Muscle of arm (tissue), 14 donors: ENCODE data around the gene TPST2. TPM values are rescaled to one million over a fixed set of nuclear protein-coding genes. Genes with fewer than 3 reads are reported as not detected.

Experiments
- DNase-seq: peaks from one replicate; pipeline ENCODE4 v3.0.0-alpha.2; 2013
- long read RNA-seq, 11 donors: transcript quantifications; one replicate each; lab custom pipeline, GENCODE V29; 2026
- polyA plus RNA-seq, 12 donors: library from polyadenylated mRNA; unstranded; fragments of 120-200 nt; gene quantifications; one replicate each; pipeline ENCODE4 v1.2.1, GENCODE V29; 2013; ENCODE audit not compliant: insufficient read length in 12 of 12

The TPST2 gene
- 10 to 100 TPM in 3 of 12 donors, 1 to 10 TPM in 8, not detected in 1; 5.0 to 31.4 (median 7.0) TPM for polyA plus RNA-seq
- long read RNA-seq, donor 1, full-length matches to known transcripts: 6 of 21 reads
- long read RNA-seq, donor 1, partial matches to known transcripts: 15 of 21 reads
- long read RNA-seq, donor 1, other reads (novel, unspliced or antisense): 0 of 21 reads
- long read RNA-seq, donor 2, full-length matches to known transcripts: 1 of 1 reads
- long read RNA-seq, donor 2, partial matches to known transcripts: 0 of 1 reads
- long read RNA-seq, donor 2, other reads (novel, unspliced or antisense): 0 of 1 reads
- long read RNA-seq, donor 3, full-length matches to known transcripts: 1 of 6 reads
- long read RNA-seq, donor 3, partial matches to known transcripts: 5 of 6 reads
- long read RNA-seq, donor 3, other reads (novel, unspliced or antisense): 0 of 6 reads
- long read RNA-seq, donor 4: 0 reads
- long read RNA-seq, donor 5, full-length matches to known transcripts: 9 of 16 reads
- long read RNA-seq, donor 5, partial matches to known transcripts: 7 of 16 reads
- long read RNA-seq, donor 5, other reads (novel, unspliced or antisense): 0 of 16 reads
- long read RNA-seq, donor 6: 0 reads
- long read RNA-seq, donor 7, full-length matches to known transcripts: 2 of 2 reads
- long read RNA-seq, donor 7, partial matches to known transcripts: 0 of 2 reads
- long read RNA-seq, donor 7, other reads (novel, unspliced or antisense): 0 of 2 reads
- long read RNA-seq, donor 8, full-length matches to known transcripts: 10 of 10 reads
- long read RNA-seq, donor 8, partial matches to known transcripts: 0 of 10 reads
- long read RNA-seq, donor 8, other reads (novel, unspliced or antisense): 0 of 10 reads
- long read RNA-seq, donor 9, full-length matches to known transcripts: 2 of 2 reads
- long read RNA-seq, donor 9, partial matches to known transcripts: 0 of 2 reads
- long read RNA-seq, donor 9, other reads (novel, unspliced or antisense): 0 of 2 reads
- long read RNA-seq, donor 10, full-length matches to known transcripts: 3 of 3 reads
- long read RNA-seq, donor 10, partial matches to known transcripts: 0 of 3 reads
- long read RNA-seq, donor 10, other reads (novel, unspliced or antisense): 0 of 3 reads
- long read RNA-seq, donor 11, full-length matches to known transcripts: 4 of 4 reads
- long read RNA-seq, donor 11, partial matches to known transcripts: 0 of 4 reads
- long read RNA-seq, donor 11, other reads (novel, unspliced or antisense): 0 of 4 reads

DNA sequence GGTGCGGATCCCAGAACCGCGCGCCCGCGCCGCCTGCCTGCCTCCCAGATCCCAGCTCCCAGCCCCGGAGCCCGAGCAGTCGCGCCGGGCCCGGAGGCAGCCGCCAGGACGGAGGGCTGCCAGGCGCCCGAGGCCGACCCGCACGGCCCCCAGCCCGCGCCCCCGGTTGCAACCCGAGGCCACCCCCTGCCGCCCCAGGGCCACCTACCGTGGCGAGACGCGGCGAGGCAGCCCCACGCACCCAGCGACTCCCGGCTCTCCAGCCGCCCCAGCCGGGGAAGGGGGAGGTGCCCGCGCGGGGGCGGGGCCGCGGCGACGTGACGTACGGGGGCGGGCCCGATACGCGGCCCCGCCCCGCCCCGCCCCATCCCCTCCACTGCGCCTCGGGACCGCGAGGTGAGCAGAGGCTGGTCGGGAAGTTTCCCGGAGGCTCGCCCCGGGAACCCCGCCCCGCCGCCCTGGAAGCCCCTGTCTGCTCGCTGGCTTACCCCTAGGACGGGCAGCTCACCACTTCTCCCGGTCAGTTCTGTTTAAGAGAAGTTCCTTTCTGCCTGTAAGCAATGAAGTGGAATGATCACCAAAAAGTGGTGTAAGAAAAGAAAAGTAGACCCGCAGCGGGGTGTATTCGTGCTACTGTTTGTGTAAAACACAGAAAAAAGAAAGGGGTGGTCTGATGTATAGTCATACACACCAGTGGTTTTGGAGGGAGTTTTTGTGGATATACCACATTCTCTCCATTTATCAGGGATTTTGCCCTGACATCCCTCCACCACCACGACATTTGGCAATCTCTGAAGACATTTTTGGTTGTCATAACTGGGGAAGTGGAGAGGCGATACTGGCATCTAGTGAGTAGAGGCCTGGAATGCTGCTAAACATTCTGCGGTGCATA is at the start of gene TPST2:
TPST2 (minus strand) TSS at position 288 of the 892 bp plus-strand sequence. CDS start 48,502 bp downstream, outside the sequence.
- DNase-seq: peak; percentile 69

DNA sequence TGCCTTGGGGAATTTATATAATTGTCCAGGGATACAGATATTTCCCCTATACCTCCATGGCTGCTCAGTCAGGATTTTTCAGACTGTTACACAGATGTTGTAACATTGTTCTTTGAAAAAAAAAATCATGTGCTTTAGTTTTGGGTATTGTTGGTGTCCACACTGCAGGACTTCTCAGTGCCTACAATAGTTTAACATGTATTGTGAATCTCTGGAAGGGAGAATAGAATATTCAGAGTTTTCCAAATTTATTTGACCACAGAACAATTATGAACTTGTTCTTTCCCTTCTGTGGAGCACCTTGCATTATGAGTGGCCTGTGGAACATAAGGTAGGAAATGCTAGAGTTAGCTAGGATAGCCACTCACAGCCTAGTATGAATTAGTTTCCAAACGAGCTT is 46.4 kb upstream of the TPST2 start:
- no peak for DNase-seq

GRCh38 chr22:26635117-26635516 is 45.2 kb upstream of the TPST2 start:
- no peak for DNase-seq

GRCh38 chr22:26634189-26634588 is 44.3 kb upstream of the TPST2 start:
- no peak for DNase-seq

DNA sequence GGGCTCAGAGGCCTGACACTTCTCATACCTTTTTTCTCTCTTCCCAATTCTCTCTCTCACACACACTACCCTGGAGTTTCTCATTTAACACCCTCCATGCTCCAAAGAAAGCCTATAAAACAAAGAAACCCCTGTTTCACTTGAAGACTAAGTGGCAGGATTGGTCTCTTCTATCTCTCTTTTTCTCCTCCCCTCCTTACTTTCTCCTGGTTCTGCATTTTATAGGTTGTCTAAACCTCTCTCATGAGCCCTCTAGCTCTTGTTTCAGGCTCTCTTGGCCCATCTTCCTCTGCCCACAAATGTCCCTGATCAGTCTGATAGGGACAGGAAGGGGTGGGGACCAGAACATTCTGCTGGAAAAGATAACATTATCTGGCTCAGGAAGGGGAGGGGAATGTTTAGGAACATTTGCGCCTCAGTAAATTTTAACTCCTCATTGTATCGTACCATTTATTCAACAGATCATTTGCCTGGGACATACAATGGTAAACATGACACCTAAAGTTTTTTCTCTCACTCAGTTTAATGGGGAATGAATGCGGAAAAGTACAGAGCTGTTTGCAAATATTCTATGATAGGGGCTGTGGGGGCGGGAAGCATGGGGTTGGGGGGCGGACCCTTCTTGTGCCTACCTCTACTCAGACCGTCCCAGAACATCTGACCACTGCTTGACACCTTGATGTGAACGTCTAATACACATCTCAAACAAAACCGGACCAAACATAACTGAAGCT is 42.7 kb upstream of the TPST2 start:
- no peak for DNase-seq

DNA sequence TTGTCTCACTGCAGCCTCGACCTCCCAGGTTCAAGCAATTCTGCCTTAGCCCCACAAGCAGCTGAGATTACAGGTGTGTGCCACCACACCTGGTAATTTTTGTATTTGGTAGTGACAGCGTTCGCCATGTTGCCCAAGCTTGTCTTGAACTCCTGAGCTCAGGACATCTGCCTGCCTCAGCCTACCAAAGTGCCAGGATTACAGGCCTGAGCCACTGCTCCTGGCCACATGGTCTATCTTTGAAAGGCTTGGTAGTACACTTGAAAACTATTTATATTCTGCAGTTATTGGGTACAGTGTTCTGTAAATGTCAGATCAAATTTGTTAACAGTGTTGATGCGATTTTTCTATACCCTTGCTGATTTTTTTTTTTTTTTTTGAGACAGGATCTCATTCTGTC is 41.4 kb upstream of the TPST2 start:
- DNase-seq: no peak

GRCh38 chr22:26629988-26630761 is 40.2 kb upstream of the TPST2 start:
- DNase-seq: no peak

DNA sequence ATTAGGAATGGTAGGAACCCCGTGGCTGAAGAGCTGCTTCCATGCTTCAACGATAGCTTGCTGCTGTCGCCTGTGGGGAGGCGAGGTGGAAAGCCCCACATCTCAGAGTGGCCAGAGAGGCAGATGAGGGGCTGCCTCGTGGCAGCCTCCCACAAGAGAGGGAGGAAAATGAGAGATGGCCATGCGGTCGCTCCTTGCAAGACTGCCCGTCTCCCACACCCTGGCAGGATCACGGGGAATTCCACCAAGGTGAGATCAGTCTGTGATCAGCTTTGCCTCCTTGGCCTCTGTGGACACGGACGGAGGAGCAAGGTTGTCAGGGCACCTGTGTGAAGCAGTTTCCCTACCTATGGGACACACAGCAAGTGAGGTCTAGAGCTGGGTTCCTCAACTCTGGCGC is 34.9 kb upstream of the TPST2 start:
- no peak for DNase-seq

DNA sequence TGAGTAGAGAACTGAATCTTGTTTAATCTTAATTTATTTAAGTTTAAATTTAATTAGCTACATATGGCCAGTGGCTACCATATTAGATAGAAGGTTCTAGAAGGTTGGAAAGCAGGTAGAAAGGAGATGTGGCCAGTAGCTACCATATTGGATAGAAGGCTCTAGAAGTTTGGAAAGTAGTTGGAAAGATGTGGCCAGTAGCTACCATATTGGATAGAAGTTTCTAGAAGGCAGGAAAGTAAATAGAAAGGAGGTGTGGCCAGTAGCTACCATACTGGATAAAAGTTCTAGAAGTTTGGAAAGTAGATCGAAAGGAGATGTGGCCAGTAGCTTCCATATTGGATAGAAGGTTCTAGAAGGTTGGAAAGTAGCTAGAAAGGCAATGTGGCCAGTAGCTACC is 34.1 kb upstream of the TPST2 start:
- DNase-seq: no peak

DNA sequence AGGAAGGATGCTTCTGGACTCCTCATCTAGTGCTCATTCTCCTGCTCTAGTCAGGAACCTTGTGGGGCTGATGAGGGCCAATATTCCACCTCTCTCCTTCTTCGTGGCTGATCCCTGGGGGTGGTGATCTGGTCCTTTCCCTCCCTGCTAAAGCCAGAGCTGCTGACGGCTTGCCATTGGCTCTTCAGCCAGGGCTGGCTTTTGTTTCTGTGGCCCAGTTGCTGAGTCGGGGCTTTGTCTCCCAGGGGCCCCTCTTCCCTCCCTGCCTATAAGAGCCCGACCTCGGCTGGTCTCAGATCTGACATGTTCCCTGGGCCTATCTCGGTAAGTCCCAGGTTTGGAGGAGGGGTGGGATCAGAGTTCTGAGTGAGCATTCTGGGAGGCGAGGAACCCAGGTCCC is 31.7 kb upstream of the TPST2 start, which contains the start of gene CRYBA4:
CRYBA4 (plus strand) TSS at position 301 of the 400 bp plus-strand sequence. CDS start 634 bp downstream, outside the sequence.
- DNase-seq: no peak

- DNase-seq: no peak
Observed at GRCh38 chr22:26620197-26620596, 30.3 kb upstream of the TPST2 start.

GRCh38 chr22:26619510-26619909 is 29.6 kb upstream of the TPST2 start:
- no peak for DNase-seq

DNA sequence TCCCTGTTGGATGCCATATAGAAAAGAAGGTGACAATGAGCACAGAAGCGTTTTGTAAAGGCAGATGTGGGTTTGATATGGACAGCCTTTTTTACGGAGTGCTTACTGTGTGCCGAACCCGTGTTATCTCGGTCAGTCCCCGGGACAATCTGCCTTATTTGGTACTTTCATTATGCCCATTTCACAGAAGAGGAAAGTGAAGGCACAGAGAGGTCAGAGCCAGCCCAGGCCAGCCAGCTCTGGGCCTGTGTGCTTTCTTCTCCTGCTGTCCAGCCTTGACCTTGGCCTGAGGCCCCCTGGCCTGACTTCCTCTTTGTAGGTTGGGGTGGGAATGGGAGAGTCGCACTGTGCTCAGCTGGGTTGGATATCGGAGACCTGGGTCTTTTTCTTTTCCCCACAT is 28.5 kb upstream of the TPST2 start:
- DNase-seq: no peak

GRCh38 chr22:26617271-26618199 is 27.6 kb upstream of the TPST2 start, which contains the start of gene CRYBB1:
Gene CRYBB1, minus strand, starts transcription at chr22:26618027. Its CDS starts 1,708 bp downstream, at chr22:26616319.
- DNase-seq: peak; percentile 22

DNA sequence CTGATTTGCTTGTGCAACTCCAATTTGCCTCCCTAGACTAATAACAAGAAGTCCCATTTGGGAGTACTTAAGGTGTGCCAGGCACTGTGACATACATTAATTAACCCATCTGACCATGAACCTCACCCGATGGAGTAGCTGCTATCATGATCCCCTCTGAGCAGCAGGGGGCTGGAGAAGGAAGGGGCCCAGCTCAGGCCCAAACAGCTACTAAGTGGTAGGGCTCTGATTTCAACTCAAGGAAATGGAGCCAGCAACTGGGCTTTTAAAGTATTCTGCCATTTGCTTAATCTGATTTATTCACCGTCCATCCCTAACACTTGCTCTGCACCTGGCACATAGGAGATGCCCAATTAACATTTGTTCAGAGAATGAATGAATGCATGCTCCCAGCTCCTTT is 26.7 kb upstream of the TPST2 start:
- DNase-seq: no peak

DNA sequence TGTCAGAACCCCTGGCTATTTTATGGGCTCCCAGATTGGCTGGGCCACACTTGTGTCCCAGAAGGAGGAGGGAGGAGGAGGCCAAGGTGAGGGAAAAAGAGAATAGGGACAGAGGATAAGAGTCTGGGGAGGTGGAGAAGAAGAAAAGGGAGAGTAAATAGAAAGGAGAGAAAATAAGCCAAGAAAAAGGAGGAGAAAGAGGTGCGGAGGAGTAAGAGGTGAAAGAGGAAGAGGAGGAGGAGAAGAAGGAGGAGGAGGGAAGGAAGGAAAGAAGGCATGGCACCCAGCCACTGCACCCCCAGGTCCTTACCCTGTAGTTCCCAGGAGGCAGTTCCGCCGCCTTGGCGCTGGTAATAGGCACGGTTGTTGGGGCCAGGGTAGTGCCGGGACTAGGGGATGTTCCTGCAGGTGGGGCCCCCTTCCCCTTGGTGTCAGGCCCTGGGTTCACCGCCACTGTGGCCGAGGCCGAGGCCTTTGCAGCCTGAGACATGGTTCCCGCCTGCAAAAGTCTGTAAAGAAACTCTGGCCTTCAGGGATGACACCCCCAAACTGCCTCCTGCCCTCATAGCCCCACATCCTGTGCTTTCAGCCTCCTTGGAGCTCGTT is 26.0 kb upstream of the TPST2 start:
- DNase-seq: no peak

GRCh38 chr22:26615149-26615548 is 25.2 kb upstream of the TPST2 start:
- DNase-seq: no peak
